Uterus (tissue), 2 donors: ENCODE data around the gene TTC9B.

Source experiments
- CTCF ChIP-seq, 4 experiments: fragments of 200-600 bp in 2 of 4; fragments of 450-650 bp in 2 of 4; sonication (generic) in 2 of 4; IDR thresholded peaks; one replicate each; pipeline ENCODE4 v1.5.1; 2016 to 2019; ENCODE audit warnings: antibody characterized with exemption in 4 of 4, mild to moderate bottlenecking in 2 of 4, moderate library complexity in 1 of 4
- POLR2A ChIP-seq, 2 donors: fragments of 450-650 bp; IDR thresholded peaks; one replicate each; pipeline ENCODE4 v1.6.1; 2016; ENCODE audit warnings: antibody characterized with exemption in 2 of 2, mild to moderate bottlenecking in 1 of 2, moderate library complexity in 1 of 2

- TF ChIP-seq CTCF (IDR thresholded peaks at IDR 0.05) (no peak), POLR2A (IDR thresholded peaks at IDR 0.05) (no peak)
These were observed 11.8 kb upstream of the TTC9B start for GRCh38 chr19:40229926-40230417.
